Naive thymus-derived CD8-positive, alpha-beta T cell (primary cell): ENCODE results near the gene PGC. TPM values are rescaled to one million over a fixed set of nuclear protein-coding genes. Genes with fewer than 3 reads are reported as not detected.
A peak's percentile ranks its signal among the peaks of the same experiment; 100 is the strongest.

Experiments used
- ATAC-seq, 2 donors: fragments of 150-1000 bp; cut with Tn5 transposase in 1 of 2; sonication (Bioruptor Pico), chemical (Tn5 transposase) in 1 of 2; 1 replicate in 1 of 2; 2 replicates in 1 of 2; pipeline ENCODE4 v1.10.0; 2021; ENCODE audit warnings: mild to moderate bottlenecking in 2 of 2, moderate library complexity in 2 of 2
- POLR2A ChIA-PET: fragments of 350-600 bp; sonication (Branson Sonifier 250); formaldehyde crosslinking; loops from one replicate; lab custom pipeline; 2021; ENCODE audit warnings: antibody characterized with exemption; lab: Charles Lee
- DNase-seq, 10 donors: peaks; one replicate each; pipeline versions ENCODE4 v3.0.0 to v3.0.0-alpha.2; 2020 to 2022
- H3K27ac Mint-ChIP-seq, 10 donors: one replicate each; pipeline ENCODE4 v1.8.0; 2020 to 2022; ENCODE audit warnings: mild to moderate bottlenecking in 10 of 10, mixed read lengths in 10 of 10, moderate library complexity in 4 of 10, inconsistent platforms in 1 of 10
- H3K27me3 Mint-ChIP-seq, 5 donors: one replicate each; pipeline ENCODE4 v1.8.0; 2021 to 2022; ENCODE audit warnings: mixed read lengths in 5 of 5
- H3K36me3 Mint-ChIP-seq, 3 donors: one replicate each; pipeline ENCODE4 v1.8.0; 2020 to 2022; ENCODE audit warnings: mixed read lengths in 3 of 3, mild to moderate bottlenecking in 2 of 3, inconsistent platforms in 1 of 3
- H3K4me1 Mint-ChIP-seq, 4 donors: one replicate each; pipeline ENCODE4 v1.8.0; 2021 to 2022; ENCODE audit warnings: mixed read lengths in 4 of 4
- H3K4me3 Mint-ChIP-seq, 10 donors: one replicate each; pipeline ENCODE4 v1.8.0; 2020 to 2022; ENCODE audit warnings: mild to moderate bottlenecking in 10 of 10, mixed read lengths in 10 of 10, moderate library complexity in 6 of 10, inconsistent platforms in 1 of 10
- H3K9me3 Mint-ChIP-seq, 9 donors: one replicate each; pipeline ENCODE4 v1.8.0; 2020 to 2022; ENCODE audit warnings: mixed read lengths in 9 of 9, mild to moderate bottlenecking in 3 of 9, inconsistent platforms in 1 of 9, moderate library complexity in 1 of 9
- polyA plus RNA-seq, 3 donors: library from polyadenylated mRNA; unstranded; fragments of 300-500 nt; fragmentation: Illumina TruSeq; gene quantifications; one replicate each; pipeline ENCODE4 v1.2.3, GENCODE V29; 2021
- total RNA-seq, 8 experiments: library from RNA in 2 of 8; stranded (reverse) in 2 of 8; gene quantifications; one replicate each; pipeline ENCODE4 v1.2.3 and lab custom pipeline; 2021 to 2026

PGC gene
- total and polyA plus RNA-seq, 5 experiments from 2014 or later: not detected

GRCh38 chr6:41724228-41724580 is 23.0 kb downstream of the PGC start:
- H3K27ac Mint-ChIP-seq: peak overlapping the region in 3 of 10 donors; percentile 12 to 49 (median 34)
- no peak for ATAC-seq
- POLR2A ChIA-PET: interaction anchor here (1.4 kb wide), 1 partner anchor 10 kb away, joined by 5 read pairs; no protein-coding TSS in a partner anchor
- no peak for DNase-seq
- no peaks in the 10 kb centered on the region for H3K36me3 Mint-ChIP-seq
- peaks cover 12 to 91% (median 22%) of the 10 kb centered on the region in 4 donors for H3K4me1 Mint-ChIP-seq
- peak overlapping the region in 3 of 10 donors; percentile 3 to 78 (median 18) for H3K4me3 Mint-ChIP-seq
- H3K27me3 Mint-ChIP-seq: no peaks in the 10 kb centered on the region
- H3K9me3 Mint-ChIP-seq: no peaks in the 10 kb centered on the region

- DNase-seq (peak in 1 of 10 donors; percentile 55), ATAC-seq (peak in 1 of 2 donors; percentile 75)
- Mint-ChIP-seq H3K27ac (peak overlapping the region in 2 of 10 donors; percentile 34 to 78), H3K9me3 (no peaks in the 10 kb centered on the region), H3K4me1 (peaks cover 10 to 88% (median 17%) of the 10 kb centered on the region in 4 donors), H3K27me3 (no peaks in the 10 kb centered on the region), H3K4me3 (peak overlapping the region in 1 of 10 donors; percentile 78), H3K36me3 (no peaks in the 10 kb centered on the region)
- POLR2A ChIA-PET: interaction anchor here (0.6 to 1.4 kb wide), 3 partner anchors 10 to 188 kb away, joined by 3 to 5 read pairs (median 4); no protein-coding TSS in a partner anchor
These were observed 23.5 kb downstream of the PGC start for GRCh38 chr6:41723530-41724227.

GRCh38 chr6:41722969-41723529 is 24.1 kb downstream of the PGC start:
- DNase-seq (no peak), ATAC-seq (no peak)
- POLR2A ChIA-PET: interaction anchor here (1.0 kb wide), 1 partner anchor 11 kb away, joined by 4 read pairs; no protein-coding TSS in a partner anchor
- Mint-ChIP-seq H3K4me1 (peaks cover 10 to 87% (median 16%) of the 10 kb centered on the region in 4 donors), H3K9me3 (no peaks in the 10 kb centered on the region), H3K27ac (peak overlapping the region in 3 of 10 donors; percentile 27 to 87 (median 34)), H3K36me3 (no peaks in the 10 kb centered on the region), H3K27me3 (no peaks in the 10 kb centered on the region), H3K4me3 (peak overlapping the region in 1 of 10 donors; percentile 78)

GRCh38 chr6:41721414-41721813 is 25.8 kb downstream of the PGC start:
- ATAC-seq: no peak
- POLR2A ChIA-PET: no interaction called here
- no peak overlapping the region for H3K4me3 Mint-ChIP-seq

GRCh38 chr6:41720783-41721182 is 26.4 kb downstream of the PGC start:
- POLR2A ChIA-PET: no interaction called here
- Mint-ChIP-seq H3K4me3 (no peak overlapping the region), H3K4me1 (peaks cover 14 to 89% (median 20%) of the 10 kb centered on the region in 4 donors), H3K27me3 (no peaks in the 10 kb centered on the region), H3K9me3 (no peaks in the 10 kb centered on the region), H3K36me3 (no peaks in the 10 kb centered on the region), H3K27ac (peak overlapping the region in 2 of 10 donors; percentile 47 to 55)
- ATAC-seq (no peak), DNase-seq (no peak)

More at GRCh38 chr6:41721414-41721813, 25.8 kb downstream of the PGC start:
- peak overlapping the region in 4 of 10 donors; percentile 2 to 47 (median 20) for H3K27ac Mint-ChIP-seq
- H3K36me3 Mint-ChIP-seq: no peaks in the 10 kb centered on the region
- no peaks in the 10 kb centered on the region for H3K27me3 Mint-ChIP-seq
- H3K4me1 Mint-ChIP-seq: peaks cover 9 to 87% (median 14%) of the 10 kb centered on the region in 4 donors
- DNase-seq: no peak
- H3K9me3 Mint-ChIP-seq: no peaks in the 10 kb centered on the region

GRCh38 chr6:41720262-41720620 is 27.0 kb downstream of the PGC start:
- H3K27me3 Mint-ChIP-seq: no peaks in the 10 kb centered on the region
- H3K4me1 Mint-ChIP-seq: peaks cover 15 to 86% (median 22%) of the 10 kb centered on the region in 4 donors
- DNase-seq: no peak
- ATAC-seq: no peak
- H3K27ac Mint-ChIP-seq: peak overlapping the region in 2 of 10 donors; percentile 46 to 75
- H3K4me3 Mint-ChIP-seq: no peak overlapping the region
- POLR2A ChIA-PET: no interaction called here
- H3K9me3 Mint-ChIP-seq: no peaks in the 10 kb centered on the region
- H3K36me3 Mint-ChIP-seq: no peaks in the 10 kb centered on the region

GRCh38 chr6:41719436-41720261 is 27.5 kb downstream of the PGC start:
- Mint-ChIP-seq H3K27ac (peak overlapping the region in 1 of 10 donors; percentile 46), H3K4me3 (no peak overlapping the region), H3K4me1 (peaks cover 15 to 82% (median 22%) of the 10 kb centered on the region in 4 donors), H3K9me3 (no peaks in the 10 kb centered on the region), H3K27me3 (no peaks in the 10 kb centered on the region), H3K36me3 (no peaks in the 10 kb centered on the region)
- ATAC-seq: no peak
- POLR2A ChIA-PET: no interaction called here
- DNase-seq: no peak

GRCh38 chr6:41718828-41719227 is 28.4 kb downstream of the PGC start:
- POLR2A ChIA-PET: no interaction called here
- H3K4me3 Mint-ChIP-seq: no peak overlapping the region
- no peaks in the 10 kb centered on the region for H3K27me3 Mint-ChIP-seq
- no peaks in the 10 kb centered on the region for H3K9me3 Mint-ChIP-seq
- no peak for ATAC-seq
- no peak for DNase-seq
- H3K27ac Mint-ChIP-seq: no peak overlapping the region
- H3K36me3 Mint-ChIP-seq: no peaks in the 10 kb centered on the region
- H3K4me1 Mint-ChIP-seq: peaks cover 14 to 81% (median 20%) of the 10 kb centered on the region in 4 donors

GRCh38 chr6:41717392-41717736 is 29.8 kb downstream of the PGC start:
- no peak for DNase-seq
- no peaks in the 10 kb centered on the region for H3K36me3 Mint-ChIP-seq
- H3K4me3 Mint-ChIP-seq: no peak overlapping the region
- H3K27ac Mint-ChIP-seq: peak overlapping the region in 3 of 10 donors; percentile 0 to 53 (median 1)
- no peak for ATAC-seq
- POLR2A ChIA-PET: interaction anchor here (1.0 kb wide), 1 partner anchor 9 kb away, joined by 3 read pairs; no protein-coding TSS in a partner anchor
- peaks cover 13 to 73% (median 18%) of the 10 kb centered on the region in 4 donors for H3K4me1 Mint-ChIP-seq
- no peaks in the 10 kb centered on the region for H3K9me3 Mint-ChIP-seq
- H3K27me3 Mint-ChIP-seq: no peaks in the 10 kb centered on the region

GRCh38 chr6:41716516-41717391 is 30.4 kb downstream of the PGC start:
- no peaks in the 10 kb centered on the region for H3K9me3 Mint-ChIP-seq
- no peak for ATAC-seq
- H3K4me3 Mint-ChIP-seq: peak overlapping the region in 1 of 10 donors; percentile 60
- POLR2A ChIA-PET: interaction anchor here (0.9 to 1.0 kb wide), 2 partner anchors 9 to 17 kb away, joined by 3 to 4 read pairs; no protein-coding TSS in a partner anchor
- H3K27ac Mint-ChIP-seq: peak overlapping the region in 2 of 10 donors; percentile 0 to 43
- H3K27me3 Mint-ChIP-seq: no peaks in the 10 kb centered on the region
- DNase-seq: no peak
- peaks cover 13 to 72% (median 18%) of the 10 kb centered on the region in 4 donors for H3K4me1 Mint-ChIP-seq
- H3K36me3 Mint-ChIP-seq: no peaks in the 10 kb centered on the region

GRCh38 chr6:41715795-41716515 is 31.2 kb downstream of the PGC start:
- Mint-ChIP-seq H3K4me1 (peaks cover 12 to 65% (median 18%) of the 10 kb centered on the region in 4 donors), H3K27me3 (no peaks in the 10 kb centered on the region), H3K36me3 (no peaks in the 10 kb centered on the region), H3K9me3 (no peaks in the 10 kb centered on the region), H3K4me3 (no peak overlapping the region), H3K27ac (peak overlapping the region in 4 of 10 donors; percentile 20 to 57 (median 23))
- POLR2A ChIA-PET: interaction anchor here (0.9 kb wide), 1 partner anchor 18 kb away, joined by 4 read pairs; no protein-coding TSS in a partner anchor
- no peak for DNase-seq
- ATAC-seq: peak in 1 of 2 donors; percentile 35
